GM19463 (cell line): Measurements from ENCODE around the gene RBM28.
"Not testable (repeated sequence)": the region's sequence is repeated elsewhere in the genome, so short reads cannot be mapped to it uniquely, and the experiment has no call there.

Experiments
- ATAC-seq: cut with Tn5 transposase; IDR thresholded peaks from one replicate; pipeline ENCODE4 v1.9.1; 2021; ENCODE audit warnings: mild to moderate bottlenecking, moderate library complexity; ENCODE audit not compliant: unreplicated experiment

RBM28 gene

DNA sequence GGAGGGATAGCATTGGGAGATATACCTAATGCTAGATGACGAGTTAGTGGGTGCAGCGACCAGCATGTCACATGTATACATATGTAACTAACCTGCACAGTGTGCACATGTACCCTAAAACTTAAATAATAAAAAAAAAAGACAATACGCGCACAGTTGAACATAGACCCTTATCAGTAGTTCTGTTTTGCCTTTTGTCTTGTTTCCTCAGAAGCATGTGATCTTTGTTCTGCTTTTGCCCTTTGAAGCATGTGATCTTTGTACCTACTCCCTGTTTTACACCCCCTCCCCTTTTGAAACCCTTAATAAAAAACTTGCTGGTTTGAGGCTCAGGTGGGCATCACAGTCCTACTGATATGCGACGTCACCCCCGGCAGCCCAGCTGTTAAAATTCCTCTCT lies 45.7 kb downstream of the RBM28 start:
- not testable (repeated sequence) for ATAC-seq

DNA sequence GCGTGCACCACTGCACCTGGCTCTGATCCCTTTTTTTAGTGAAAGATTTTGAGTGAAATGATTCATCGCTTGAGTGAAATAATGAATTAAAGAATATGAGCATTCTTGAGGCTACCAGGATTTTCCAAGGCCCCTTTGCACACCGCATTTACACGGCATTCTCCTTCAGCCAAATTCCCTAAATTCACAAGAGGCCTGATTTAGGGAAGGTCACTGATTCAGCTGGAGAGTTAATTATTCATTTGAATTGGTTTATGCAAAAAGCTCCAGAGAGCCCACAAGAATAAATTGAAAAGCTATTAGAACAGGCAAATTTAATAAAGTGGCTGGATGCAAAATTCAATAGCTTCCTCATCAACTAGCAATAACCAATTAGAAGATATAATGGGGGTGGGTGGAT lies 56.2 kb downstream of the RBM28 start:
- ATAC-seq = no peak

DNA sequence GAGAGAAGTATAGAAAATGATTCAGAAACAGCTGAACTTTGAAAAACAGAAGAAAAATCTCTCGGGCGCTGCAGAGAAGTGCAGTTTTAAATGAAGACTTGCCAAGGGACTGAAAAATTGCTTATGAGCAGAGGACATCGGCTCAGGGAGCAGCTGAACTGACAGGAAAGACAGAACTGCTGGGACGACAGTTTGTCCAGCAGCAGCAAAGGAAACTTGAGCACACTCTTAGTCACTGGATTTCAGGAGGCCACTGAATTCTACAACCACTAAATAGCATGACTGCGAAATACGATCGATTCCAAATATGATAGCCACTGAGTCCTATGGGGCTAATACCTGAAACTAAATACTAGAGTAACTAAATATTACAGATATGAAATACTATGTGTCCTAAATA lies 59.6 kb downstream of the RBM28 start:
- ATAC-seq = no peak

DNA sequence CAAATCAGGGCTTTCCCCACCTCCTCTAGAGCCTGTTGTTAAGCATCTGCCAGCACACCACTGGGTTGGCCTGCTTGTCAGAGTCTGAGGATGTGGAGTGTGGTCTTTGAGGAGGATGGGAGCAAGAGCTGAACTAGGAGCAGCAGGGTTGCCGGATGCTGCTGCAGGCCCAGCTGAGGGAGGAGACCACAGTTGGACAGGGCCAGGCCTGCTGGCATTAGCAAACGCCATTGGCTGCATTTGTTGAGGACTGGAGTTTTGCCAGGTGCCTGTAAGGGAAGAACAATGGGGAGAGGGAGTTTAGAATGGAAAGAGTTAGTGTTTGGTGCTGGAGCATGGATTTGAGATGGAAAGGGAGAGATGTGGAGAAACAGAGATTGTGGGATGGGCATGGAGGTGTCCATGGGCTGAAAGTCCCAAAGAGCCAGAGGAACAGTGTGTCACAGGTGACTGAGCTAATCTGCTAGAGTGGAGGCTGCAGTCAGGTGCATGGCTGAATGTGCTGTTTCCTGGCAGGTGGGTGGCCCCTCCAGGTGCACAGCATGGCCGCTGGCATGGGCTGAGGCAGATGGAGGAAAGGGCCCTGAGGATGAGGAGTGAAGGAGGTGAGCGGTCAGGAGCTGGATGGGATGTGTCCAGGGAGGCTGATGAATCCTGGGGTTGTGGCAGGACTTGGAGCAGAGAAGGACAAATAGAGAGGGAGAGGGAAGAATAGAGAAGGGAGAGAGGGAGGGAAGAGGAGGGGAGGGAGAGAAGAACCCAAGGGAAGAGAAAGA lies 61.9 kb downstream of the RBM28 start:
- ATAC-seq = no peak

DNA sequence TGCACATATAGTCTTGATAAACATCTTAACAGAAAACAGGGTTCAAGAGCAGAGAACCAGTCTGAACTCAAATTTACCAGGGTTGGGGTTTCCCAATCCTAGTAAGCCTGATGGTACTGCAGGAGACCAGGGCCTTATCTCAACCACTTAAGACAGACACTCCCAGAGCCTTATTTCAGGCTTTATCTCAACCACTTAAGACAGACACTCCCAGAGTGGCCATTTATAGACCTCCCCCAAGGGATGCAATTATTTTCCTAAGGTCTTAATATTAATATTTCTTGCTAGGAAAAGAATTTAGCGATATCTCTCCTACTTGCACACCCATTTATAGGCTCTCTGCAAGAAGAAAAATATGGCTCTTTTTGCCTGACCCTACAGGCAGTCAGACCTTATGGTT lies 63.3 kb downstream of the RBM28 start:
- not testable (repeated sequence) for ATAC-seq

DNA sequence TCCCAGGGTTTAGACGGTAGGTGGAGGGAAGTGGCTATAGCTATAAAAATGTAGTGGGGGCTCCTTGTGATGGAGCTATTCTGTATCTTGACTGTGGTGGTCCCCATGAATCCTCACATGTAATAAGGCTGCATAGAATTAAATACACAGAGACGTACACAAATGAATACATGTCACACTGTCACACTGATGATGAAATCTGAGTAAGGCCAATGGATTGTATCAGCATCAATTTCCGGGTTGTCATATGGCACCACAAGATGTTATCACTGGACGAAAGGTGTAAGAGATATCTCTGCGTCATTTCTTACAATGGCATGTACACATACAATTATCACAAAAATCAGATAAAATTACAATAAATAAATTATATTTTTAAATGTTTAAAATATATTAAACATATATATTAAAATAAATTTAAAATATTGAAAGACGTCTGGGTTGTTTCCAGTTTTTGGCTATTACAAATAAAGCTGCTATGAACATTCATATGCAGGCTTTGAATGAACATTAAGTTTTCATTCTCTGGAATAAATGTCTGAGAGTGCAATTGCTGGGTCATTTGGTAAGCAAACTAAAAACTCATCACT lies 64.5 kb downstream of the RBM28 start:
- no peak for ATAC-seq

DNA sequence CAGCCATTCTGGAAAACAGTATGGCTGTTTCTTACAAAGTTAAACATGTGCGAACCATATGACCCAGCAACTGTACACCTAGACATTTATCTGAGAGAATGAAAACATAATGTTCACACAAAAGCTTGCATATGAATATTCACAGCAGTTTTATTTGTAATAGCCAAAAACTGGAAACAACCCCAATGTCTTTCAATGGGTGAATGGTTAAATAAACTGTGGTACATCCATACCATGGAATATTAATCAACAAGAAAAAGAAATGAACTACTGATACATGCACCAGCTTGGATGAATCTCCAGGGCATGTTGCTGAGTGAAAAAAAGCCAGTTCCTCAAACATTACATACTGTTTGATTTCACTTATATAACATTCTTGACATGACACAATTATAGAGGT lies 65.3 kb downstream of the RBM28 start:
- ATAC-seq = no peak

DNA sequence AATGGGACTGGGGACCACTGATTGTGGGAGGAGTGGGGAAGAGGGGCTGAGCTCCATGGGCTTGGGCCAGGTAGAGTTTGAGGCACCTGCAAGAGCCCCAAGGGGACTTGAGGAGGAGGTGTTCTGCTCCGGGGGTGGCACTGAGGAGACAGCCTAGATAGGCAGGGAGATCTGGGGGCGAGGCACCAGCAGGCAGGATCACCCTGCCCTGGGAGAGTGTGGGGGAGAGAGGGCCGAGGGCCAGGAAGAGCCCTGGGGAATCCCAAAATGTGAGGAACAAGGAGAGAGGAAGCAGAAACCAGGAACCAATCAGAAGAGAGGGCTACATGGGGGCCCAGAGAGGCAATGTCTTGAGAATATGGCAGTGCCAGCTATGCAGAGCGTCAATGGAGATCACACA lies 68.0 kb downstream of the RBM28 start:
- ATAC-seq = no peak

DNA sequence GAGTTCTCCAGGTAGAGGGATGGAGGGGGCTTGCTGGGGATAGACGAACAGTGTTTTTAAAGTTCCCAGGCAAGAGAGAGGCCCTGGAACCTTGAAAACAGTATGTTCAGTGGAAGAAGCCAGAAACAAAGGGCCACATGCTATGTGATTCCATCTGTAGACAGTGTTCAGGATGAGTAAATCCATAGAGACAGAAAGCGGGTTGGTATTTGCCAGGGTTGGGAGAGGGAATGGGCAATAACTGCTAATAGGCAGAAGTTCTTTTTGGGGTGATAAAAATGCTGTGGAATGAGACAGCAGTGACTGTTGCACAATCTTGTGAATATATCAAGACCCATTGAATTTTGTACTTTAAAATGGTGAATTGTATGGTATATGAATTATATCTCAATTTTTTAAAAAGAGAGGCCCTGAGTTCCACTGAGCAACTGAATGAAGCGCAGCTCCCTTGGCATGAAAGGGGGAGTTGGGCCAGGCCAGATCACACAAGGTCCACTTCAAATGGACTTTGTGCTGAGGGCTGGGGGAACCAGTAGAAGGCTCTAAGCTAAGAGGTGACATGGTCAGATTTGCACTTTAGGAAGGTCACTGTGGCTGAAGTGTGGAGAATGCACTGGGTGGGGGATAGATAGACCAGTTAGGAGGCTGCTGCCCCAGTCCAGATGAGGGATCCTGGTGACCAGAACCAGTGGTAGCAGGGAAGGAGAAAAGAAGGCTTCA lies 68.7 kb downstream of the RBM28 start:
- no peak for ATAC-seq

DNA sequence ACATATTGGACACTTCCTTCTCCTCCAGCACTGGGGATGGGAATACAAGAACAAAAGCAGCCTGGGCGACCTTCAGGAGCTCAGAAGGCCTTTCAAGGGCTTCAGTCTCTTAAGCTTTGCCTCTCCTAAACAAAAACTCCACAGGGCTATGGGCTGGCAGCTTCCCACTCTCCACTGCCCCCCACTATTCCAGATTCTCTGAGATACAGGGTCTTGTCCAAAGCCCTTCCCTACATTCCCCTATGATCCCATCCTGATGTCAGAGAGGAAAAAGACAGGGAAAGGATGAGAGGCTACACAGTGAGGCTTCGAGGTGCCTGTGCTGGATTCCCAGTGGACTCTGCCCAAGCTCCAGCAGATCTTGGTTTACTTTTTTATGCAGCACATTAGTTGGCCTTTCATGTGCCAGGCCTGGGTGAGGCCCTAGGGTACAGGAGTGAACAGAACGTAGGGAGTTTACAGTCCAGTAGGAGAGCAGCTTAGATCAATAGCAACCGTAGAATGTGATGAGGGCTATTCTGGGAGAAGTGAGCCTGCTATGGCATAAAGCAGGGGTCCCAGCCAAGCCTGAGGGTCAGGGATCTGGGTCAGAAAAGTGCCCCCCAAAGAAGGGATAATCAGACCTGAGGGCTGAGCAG lies 69.3 kb downstream of the RBM28 start:
- no peak for ATAC-seq

DNA sequence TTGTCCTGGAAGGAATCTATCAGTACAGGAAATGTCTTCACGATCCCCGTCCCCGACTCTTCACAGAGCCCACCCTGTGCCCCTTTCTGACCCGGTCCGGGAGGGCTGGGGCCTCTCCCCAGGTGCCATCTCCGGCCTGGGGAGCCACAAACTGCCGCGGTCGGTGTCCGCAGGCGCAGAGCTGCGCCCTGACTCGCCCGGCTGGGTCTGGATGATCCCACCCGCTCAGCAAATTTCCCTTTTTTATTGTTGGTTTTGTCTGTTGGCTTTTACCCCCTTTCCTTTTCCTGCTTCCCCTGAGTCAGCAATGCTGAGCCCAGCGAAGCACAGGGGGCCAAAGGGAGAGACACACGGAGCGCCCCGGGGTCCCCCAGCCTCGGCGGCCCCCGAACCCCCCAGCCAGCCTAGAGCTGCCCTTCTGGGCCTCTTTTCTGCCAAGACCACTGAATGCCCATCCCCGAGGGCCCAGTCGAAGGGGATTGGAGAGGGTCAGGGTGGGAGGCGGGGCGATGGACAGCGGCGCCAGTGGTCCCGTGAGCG lies 71.7 kb downstream of the RBM28 start:
- no peak for ATAC-seq

DNA sequence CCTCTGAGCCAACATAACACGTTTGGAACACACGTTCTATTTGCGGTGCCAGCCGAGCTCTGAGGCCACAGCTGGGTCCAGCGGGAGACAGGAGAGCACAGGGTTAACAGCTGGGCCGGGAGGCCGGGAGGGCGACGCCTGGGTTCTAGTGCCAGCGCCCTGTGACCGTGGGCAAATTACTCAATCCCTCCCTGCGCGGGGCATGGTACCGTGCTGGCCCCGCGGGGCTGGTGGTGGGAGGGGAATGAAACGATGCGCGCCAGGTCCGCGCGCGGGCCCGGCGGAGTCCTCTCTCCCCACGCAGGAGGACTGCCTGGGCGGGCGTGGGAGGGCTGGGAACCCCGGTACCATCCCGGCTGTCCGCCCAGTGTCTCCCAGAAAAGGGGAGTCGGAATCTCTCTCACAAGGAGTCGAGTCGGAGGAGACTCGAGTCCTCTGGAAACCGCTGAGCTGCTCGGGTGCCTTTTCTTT lies 72.2 kb downstream of the RBM28 start:
- ATAC-seq = no peak

DNA sequence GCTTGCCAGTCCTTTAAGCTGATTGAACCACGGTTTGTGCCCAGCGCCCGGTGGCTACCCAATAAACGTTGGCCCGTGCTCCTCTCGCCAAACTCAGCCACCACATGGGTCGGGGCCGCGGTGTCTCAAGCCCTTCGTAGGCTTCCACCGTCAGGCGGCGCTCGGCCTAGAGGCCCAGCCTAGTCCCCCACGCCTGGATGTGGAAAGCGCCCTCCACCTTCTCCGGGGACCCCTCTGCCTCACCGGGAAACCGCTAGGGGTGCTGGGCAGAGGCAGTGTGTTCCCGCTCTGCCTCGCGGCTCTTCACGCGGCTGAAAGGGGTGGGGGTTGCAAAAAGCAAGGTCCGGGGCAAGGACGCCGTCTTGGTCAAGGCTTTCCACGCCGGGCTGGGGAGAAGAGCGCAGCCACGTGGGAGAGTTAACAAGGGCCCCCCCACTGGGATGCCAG lies 72.9 kb downstream of the RBM28 start:
- no peak for ATAC-seq

DNA sequence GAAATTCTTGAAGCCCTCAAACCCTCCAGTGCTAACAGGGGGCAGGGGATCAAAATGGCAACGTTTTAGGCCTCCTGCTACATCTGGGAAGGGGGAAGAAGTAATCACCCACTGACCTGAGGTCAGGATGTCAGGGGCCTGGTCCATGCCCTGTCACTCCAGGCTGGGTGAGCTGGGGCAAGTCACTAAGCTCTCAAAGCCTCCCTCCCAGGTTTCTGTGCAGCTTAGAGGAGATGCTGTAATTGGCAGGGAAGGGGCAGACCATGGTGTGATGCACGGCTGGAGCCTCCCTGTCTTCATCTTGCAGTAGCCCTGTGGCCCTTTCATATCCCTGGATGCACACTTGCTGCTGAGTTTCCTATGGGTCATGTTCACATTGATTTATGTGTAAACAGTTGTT lies 75.5 kb downstream of the RBM28 start:
- no peak for ATAC-seq

DNA sequence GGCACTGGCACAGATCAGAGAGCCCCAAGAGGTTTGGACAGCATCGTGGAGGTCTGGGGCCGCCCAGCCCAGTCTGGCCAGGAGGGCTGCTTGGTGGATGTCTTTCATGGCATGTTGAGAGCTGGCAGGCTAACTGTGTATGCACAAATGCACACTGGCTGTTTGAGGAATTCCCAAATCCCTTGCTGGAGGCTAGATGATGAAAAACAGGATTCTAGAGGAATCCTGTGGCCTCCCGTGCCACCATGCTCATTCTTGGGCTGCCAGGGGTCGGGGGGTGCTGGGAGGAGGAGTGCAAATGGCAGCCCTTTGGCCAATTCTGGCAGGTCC lies 76.1 kb downstream of the RBM28 start:
- no peak for ATAC-seq

DNA sequence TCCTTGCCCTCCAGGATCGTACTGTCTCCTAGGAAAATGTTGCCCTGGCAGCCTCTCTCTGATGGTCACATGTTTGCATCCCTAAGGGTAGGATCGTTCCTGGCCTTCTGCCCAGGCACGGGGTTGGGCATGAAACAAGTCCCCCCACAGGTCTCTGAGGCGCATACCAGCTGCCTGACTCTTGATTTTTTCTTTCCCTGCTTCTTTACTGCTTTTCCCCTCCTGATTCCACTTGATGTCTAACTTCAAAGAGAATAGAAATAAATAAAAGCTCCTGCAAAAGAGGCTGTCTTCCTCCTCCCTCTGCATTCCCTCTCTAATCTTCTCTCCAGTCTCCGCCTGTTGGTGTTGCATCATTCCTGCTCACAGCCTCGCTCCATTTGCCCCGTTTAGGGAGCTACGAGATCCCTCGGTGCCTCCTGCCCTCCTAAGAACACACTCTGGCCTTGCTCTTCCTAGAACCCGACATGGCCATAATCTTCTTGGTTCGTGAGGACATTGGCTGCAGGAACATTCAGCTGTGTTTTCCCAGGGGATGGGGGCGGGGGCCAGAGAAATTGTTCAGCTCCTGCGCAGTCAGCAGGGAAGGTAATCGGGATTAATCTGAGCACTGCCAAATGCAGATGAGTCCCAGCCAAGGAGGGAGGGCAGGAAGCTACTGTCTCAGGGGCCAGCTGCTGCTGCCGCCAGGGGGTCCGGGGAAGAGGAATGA lies 76.7 kb downstream of the RBM28 start:
- no peak for ATAC-seq

DNA sequence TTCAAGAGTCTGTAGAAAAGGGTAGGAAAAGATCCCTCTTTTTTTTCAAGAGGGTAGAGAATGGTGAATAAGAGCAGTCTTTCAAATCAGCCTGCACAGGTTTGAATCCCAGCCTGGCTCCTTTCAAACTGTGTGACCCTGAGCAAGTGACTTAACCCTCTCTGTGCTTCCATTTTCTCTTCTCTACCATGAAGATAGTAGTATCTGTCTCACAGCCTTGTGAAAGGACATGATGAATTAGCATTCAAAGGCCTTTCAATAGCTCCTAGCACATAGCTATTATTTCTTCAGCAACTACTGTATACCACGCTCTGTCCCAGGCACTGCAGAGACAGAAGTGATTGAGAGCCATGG lies 77.2 kb downstream of the RBM28 start:
- no peak for ATAC-seq

DNA sequence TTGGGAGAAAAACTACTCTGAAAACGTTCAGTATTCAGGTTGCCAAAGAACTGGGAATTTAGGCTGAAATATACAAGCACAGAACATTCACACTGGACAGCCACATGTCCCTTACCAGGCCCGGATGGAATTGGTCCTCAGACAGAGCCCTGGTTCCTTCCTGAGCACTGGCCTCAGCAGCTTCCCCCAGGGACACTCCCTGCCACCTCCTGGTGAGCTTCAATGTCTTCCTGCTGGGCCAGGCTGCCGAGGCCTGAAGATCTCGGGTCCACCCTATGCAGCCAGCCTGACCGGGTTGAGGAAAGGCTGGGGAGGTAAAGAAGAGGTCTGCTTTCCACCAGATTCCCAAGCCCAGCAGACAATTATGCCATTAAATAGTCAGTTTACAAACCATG lies 77.8 kb downstream of the RBM28 start:
- ATAC-seq = no peak

DNA sequence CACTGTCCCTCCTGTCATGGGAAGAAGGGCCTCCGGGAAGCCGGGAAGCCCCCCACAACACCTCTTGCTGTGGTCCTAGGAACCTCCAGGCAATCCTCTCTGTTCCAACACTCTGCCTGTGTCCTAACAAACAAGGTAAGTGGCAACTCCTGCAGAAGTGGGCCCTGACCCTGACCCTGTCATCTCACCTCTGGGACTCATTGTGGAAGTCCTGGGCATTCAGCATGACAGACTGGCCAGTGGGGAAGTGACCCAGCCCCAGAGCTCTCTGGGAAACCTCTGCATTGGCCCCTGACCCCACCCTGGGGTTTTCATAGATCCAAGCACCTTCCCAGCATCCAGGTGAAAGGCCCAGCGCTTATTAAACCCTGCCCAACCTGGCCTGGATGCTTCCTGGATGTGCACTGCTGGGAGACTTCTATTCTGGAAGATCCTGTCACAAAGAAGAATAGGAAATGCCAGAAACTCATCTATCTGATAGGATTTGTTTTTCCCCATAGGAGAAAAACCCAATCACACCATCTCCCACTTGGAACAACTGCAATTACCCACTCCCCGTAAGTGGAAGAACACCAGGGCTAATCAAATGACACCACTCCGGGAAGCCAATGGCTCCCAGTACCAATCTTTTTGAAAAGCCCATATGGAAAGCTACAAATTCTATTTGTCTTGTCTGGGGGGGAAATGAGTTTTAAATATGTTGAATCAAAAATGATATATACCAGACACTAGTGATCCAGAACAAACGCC lies 78.4 kb downstream of the RBM28 start:
- no peak for ATAC-seq

DNA sequence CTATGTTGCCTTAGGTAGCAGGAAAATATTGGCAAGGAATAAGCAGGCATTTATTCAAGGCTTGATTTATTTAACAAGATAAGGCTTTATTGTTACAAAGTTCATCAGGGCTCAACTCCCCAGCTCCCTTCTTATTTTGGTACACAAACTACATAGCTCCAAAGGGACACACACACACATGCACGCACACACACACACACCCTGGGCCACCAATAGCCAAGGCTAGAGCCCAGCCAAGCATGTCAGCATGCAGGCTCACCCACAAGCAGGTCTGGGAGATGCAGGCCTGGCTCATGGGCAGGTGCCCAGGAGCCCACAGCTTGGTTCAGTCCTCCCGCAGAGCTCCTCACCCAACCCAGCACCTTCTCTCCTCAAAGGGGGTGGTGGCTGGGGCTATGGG lies 79.2 kb downstream of the RBM28 start:
- no peak for ATAC-seq
